Measurements from ENCODE around the gene CAPN13.

CAPN13 gene

GRCh38 chr2:30764021-30764800 is 43.0 kb downstream of the CAPN13 start:
- no peak for DNase-seq (ENCODE audit: low read depth in 4 of 4, low spot score in 1 of 4)

GRCh38 chr2:30763151-30763660 is 44.0 kb downstream of the CAPN13 start:
- DNase-seq (ENCODE audit: low read depth in 4 of 4, low spot score in 1 of 4) = no peak

- no peak for DNase-seq (ENCODE audit: low read depth in 4 of 4, low spot score in 1 of 4)
Measured at GRCh38 chr2:30761226-30761625, 46.0 kb downstream of the CAPN13 start.

- DNase-seq (ENCODE audit: low read depth in 4 of 4, low spot score in 1 of 4) = no peak
Measured at GRCh38 chr2:30759481-30759880, 47.8 kb downstream of the CAPN13 start.

GRCh38 chr2:30758191-30758651 is 49.0 kb downstream of the CAPN13 start:
- DNase-seq (ENCODE audit: low read depth in 4 of 4, low spot score in 1 of 4) = no peak

GRCh38 chr2:30757749-30758148 is 49.5 kb downstream of the CAPN13 start:
- no peak for DNase-seq (ENCODE audit: low read depth in 4 of 4, low spot score in 1 of 4)

GRCh38 chr2:30756971-30757370 is 50.3 kb downstream of the CAPN13 start:
- DNase-seq (ENCODE audit: low read depth in 4 of 4, low spot score in 1 of 4) = no peak

- no peak for DNase-seq (ENCODE audit: low read depth in 4 of 4, low spot score in 1 of 4)
Measured at GRCh38 chr2:30756051-30756719, 51.1 kb downstream of the CAPN13 start.

- no peak for DNase-seq (ENCODE audit: low read depth in 4 of 4, low spot score in 1 of 4)
Measured at GRCh38 chr2:30753630-30754029, 53.6 kb downstream of the CAPN13 start.

- DNase-seq (ENCODE audit: low read depth in 4 of 4, low spot score in 1 of 4) = no peak
Measured at GRCh38 chr2:30752811-30753210, 54.4 kb downstream of the CAPN13 start.

- no peak for DNase-seq (ENCODE audit: low read depth in 4 of 4, low spot score in 1 of 4)
Measured at GRCh38 chr2:30747206-30747605, 60.0 kb downstream of the CAPN13 start.

GRCh38 chr2:30744823-30745222 is 62.4 kb downstream of the CAPN13 start:
- no peak for DNase-seq (ENCODE audit: low read depth in 4 of 4, low spot score in 1 of 4)

GRCh38 chr2:30741576-30741975 is 65.7 kb downstream of the CAPN13 start:
- DNase-seq (ENCODE audit: low read depth in 4 of 4, low spot score in 1 of 4) = no peak

- no peak for DNase-seq (ENCODE audit: low read depth in 4 of 4, low spot score in 1 of 4)
Measured at GRCh38 chr2:30738141-30738911, 68.9 kb downstream of the CAPN13 start.

GRCh38 chr2:30737326-30737610 is 70.0 kb downstream of the CAPN13 start:
- no peak for DNase-seq (ENCODE audit: low read depth in 4 of 4, low spot score in 1 of 4)

GRCh38 chr2:30736461-30737325 is 70.6 kb downstream of the CAPN13 start:
- DNase-seq (ENCODE audit: low read depth in 4 of 4, low spot score in 1 of 4) = no peak

GRCh38 chr2:30733876-30734520 is 73.2 kb downstream of the CAPN13 start:
- DNase-seq (ENCODE audit: low read depth in 4 of 4, low spot score in 1 of 4) = no peak

- DNase-seq (ENCODE audit: low read depth in 4 of 4, low spot score in 1 of 4) = no peak
Measured at GRCh38 chr2:30732876-30733275, 74.4 kb downstream of the CAPN13 start.

- DNase-seq (ENCODE audit: low read depth in 4 of 4, low spot score in 1 of 4) = no peak
Measured at GRCh38 chr2:30732376-30732775, 74.9 kb downstream of the CAPN13 start.

GRCh38 chr2:30731706-30732105 is 75.5 kb downstream of the CAPN13 start:
- DNase-seq (ENCODE audit: low read depth in 4 of 4, low spot score in 1 of 4) = no peak
